ENCODE results near the gene CEMIP.
"Not testable (repeated sequence)": the region's sequence is repeated elsewhere in the genome, so short reads cannot be mapped to it uniquely, and the experiment has no call there.

The CEMIP gene

DNA sequence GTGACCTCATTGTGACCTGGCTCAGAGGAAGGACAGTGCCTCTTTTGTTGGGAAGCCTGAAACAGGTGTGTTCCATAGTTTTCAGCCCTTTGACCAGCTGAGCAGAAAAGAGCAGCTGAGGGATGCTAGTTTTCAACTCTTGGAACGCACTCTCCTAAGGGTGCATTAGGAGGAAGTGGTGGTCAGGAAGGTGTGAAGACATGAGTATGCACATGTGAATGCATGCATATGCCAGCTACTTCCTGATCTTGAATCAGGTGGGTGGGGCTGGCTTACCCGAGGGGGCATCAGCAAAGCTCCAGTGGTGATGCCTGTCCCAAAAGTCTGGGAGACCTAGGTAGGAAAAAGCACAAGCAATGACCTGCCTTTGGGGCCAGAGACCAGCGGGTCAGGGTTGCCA, 23.3 kb upstream of the CEMIP start:
- TF ChIP-seq, protein P1, sequence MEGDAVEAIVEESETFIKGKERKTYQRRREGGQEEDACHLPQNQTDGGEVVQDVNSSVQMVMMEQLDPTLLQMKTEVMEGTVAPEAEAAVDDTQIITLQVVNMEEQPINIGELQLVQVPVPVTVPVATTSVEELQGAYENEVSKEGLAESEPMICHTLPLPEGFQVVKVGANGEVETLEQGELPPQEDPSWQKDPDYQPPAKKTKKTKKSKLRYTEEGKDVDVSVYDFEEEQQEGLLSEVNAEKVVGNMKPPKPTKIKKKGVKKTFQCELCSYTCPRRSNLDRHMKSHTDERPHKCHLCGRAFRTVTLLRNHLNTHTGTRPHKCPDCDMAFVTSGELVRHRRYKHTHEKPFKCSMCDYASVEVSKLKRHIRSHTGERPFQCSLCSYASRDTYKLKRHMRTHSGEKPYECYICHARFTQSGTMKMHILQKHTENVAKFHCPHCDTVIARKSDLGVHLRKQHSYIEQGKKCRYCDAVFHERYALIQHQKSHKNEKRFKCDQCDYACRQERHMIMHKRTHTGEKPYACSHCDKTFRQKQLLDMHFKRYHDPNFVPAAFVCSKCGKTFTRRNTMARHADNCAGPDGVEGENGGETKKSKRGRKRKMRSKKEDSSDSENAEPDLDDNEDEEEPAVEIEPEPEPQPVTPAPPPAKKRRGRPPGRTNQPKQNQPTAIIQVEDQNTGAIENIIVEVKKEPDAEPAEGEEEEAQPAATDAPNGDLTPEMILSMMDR (IDR thresholded peaks at IDR 0.05; ENCODE audit: low read depth, low read length, missing control alignments), result no peak
- DNase-seq (ENCODE audit: low read depth), result no peak
- no peak overlapping the region for H3K4me3 ChIP-seq (ENCODE audit: low read depth, low read length)

DNA sequence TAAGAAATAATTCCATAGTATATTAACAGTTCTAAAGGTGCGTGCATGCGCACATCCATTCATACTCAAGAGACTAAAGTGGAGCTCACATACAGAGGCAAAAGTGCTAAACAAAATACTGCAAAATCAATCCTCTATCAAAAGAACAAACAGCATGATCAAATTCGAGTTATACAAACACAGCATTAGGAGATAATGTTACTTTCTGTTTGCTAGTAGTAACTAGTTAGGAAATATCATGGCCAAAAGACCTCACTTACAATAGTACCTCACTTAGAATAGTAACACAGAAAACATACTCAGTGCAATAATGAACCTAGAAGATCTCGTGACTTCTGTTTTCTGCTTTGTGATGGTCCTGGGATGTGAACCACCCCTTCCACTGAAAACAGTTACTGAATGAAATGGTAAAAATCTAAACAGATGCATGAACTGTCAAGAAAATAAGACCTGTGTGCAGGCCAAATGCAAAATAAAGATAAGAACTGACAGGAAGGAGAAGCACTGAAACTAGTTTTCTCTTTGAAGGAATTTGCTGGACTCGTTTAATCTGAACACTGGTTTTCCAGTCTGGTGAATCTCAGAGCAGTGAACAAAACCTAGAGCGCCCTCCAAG, 20.9 kb upstream of the CEMIP start:
- TF ChIP-seq, protein P1 (IDR thresholded peaks at IDR 0.05; ENCODE audit: low read depth, low read length, missing control alignments), result no peak
- DNase-seq (ENCODE audit: low read depth), result no peak
- H3K4me3 ChIP-seq (ENCODE audit: low read depth, low read length), result no peak overlapping the region

DNA sequence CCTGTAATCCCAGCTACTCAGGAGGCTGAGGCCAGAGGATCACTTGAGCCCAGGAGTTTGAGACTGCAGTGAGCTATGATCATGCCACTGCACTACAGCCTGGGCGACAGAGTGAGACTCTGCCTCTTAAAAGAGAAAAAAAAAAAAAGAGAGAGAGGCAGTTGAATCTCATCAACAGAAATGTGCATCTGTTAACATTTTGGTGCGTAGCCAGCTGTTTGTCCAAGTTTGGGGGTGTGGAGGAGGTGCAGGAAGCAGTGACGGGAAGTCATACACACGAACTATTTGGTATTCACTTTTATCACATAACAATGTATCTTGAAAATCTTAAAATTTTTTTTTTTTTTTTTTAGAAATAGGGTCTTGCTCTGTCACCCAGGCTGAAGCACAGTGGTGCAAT, 18.2 kb upstream of the CEMIP start:
- no peak for DNase-seq (ENCODE audit: low read depth)
- no peak overlapping the region for H3K4me3 ChIP-seq (ENCODE audit: low read depth, low read length)
- TF ChIP-seq, protein P1 (IDR thresholded peaks at IDR 0.05; ENCODE audit: low read depth, low read length, missing control alignments), result no peak

DNA sequence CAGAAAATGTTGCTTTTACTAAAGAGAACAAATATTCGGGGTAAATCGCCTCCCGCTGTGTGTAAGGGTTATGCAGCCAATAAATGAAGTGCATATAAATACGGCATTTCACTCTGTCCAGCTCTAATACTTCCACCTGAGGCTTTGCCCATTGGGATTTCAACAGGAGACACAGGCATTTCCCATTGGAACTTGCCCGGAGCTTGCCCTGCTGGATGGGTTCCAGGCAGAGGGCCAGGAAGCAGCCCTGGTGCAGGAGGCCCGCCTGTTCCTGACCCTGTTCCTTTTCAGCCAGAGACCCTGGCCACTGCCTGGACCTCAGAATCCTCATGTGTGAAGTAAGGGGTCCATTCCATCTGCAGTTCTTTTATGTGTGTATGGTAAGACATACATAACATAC, 17.4 kb upstream of the CEMIP start:
- TF ChIP-seq, protein P1 (IDR thresholded peaks at IDR 0.05; ENCODE audit: low read depth, low read length, missing control alignments), result no peak
- no peak overlapping the region for H3K4me3 ChIP-seq (ENCODE audit: low read depth, low read length)
- no peak for DNase-seq (ENCODE audit: low read depth)

DNA sequence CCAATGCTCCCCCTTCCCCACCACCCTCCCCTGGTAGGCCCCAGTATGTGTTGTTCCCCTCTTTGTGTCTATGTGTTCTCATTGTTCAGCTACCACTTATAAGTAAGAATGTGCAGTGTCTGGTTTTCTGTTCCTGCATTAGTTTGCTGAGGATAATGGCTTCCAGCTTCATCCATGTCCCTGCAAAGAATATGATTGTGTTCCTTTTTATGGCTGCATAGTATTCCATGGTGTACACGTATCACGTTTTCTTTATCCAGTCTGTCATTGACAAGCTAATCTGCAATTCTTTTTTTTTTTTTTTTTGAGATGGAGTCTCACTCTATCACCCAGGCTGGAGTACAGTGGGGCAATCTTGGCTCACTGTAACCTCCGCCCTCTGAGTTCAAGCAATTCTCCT, 15.9 kb upstream of the CEMIP start:
- DNase-seq (ENCODE audit: low read depth); H3K4me3 ChIP-seq (ENCODE audit: low read depth, low read length): not testable (repeated sequence)

DNA sequence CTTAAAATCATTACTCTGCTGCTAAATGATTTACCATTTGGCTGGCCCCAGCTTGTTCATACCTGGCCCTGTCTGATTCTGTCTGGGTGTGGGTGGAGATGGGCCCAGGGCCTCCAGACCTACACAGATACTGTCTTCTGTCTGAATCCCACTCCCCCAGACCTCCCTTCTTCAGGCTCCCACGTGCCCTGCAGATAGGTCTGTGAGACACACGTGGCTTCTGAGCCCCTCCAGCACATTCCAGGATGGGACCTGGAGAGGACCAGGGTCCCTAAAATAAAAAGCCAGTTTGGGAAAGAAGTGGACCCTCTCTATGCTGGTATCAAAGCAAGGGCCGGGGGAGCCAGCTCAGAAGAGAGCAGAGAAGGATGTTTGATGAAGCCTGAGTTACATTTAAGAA, 14.6 kb upstream of the CEMIP start:
- DNase-seq (ENCODE audit: low read depth), result no peak
- TF ChIP-seq, protein P1 (IDR thresholded peaks at IDR 0.05; ENCODE audit: low read depth, low read length, missing control alignments), result no peak
- no peak overlapping the region for H3K4me3 ChIP-seq (ENCODE audit: low read depth, low read length)

DNA sequence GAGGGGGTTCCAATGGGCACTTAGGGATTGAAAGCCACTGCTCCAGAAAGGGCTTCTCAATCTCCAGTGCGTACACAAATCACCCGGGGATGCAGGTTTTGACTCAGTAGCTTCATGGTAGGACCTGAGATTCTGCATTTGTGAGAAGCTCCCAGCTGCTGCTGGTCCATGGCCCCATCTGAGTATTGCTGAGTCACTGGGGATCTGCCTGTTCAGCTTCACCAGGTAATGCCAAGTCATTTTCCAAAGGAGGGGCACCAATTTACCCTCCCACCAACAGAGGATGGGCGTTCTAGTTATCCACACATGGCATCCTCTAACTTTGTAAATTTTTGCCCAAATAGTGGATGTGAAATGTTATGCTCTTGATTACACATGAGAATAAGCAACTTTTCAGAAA, 12.9 kb upstream of the CEMIP start:
- DNase-seq (ENCODE audit: low read depth), result no peak

More for the DNA sequence above, 12.9 kb upstream of the CEMIP start:
- no peak overlapping the region for H3K4me3 ChIP-seq (ENCODE audit: low read depth, low read length)
- TF ChIP-seq, protein P1 (IDR thresholded peaks at IDR 0.05; ENCODE audit: low read depth, low read length, missing control alignments), result no peak
